ENCODE measurements around the gene RNF214.

Gene RNF214

DNA sequence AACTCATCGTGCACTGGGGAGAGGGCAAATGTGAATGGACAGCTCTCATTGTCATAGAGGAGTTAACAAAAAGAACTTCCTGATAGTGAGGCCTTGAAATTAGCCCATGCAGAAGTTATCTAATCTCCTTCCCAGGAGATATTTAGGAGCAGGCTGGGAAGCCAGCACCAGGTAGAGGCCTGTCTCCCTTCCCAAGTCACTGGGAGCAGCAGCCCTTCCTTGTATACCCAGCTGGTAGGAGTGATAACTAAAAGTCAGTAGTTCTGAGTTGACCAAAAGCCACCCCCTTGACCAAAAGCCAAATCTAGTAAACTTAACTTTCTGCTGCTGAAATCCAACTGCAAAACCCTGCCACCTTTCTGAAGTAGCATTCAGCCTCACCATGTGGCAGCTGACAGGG lies 57.3 kb downstream of the RNF214 start:
- DNase-seq, result no peak

DNA sequence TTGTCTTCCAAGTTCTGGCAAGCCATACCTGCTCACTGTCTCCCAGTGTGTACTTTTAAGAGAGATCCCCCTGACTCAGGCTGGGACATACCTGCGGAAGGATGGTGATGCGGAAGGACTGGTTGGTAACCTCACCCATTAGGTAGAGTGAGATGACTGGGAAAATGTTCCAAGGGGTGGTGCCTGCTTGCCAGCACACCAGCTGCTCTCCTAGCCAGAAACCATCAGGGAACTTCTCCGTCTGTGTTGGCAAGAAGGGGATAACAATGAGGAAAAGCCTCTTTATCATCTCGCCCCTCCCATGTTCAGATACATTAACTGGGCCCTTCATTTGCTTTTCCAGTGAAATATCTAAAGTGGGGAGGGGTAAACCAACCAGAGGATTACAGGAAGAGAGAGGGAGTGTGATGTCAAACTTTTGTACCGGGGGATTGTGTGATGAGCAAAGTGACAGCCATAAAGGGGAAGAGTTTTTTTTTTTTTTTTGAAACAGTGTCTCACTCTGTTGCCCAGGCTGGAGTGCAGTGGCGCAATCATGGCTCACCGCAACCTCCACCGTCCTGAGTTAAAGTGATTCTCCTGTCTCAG lies 58.4 kb downstream of the RNF214 start, which contains the start of gene BACE1-AS:
TSS of gene BACE1-AS (plus strand) at position 538 of the 588 bp plus-strand sequence.
- DNase-seq, result no peak

DNA sequence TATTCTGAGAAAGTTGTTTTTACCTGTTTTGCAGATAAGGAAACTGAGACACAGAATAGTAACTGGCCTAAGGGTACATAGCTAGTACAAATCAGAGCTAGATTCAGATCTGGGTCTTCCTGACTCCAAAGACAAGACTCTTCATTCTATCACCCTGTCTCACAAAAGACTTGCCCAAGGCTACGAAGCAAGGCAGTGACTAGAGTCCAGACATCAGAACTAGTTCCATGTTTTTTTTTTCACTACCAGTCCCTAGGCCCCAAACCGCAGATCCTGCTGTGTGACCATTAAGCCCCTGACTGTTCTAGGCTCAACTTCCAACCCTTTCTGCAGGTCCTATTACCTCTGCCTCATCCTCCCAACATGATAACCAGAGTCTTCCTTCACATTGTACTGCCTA lies 60.1 kb downstream of the RNF214 start:
- no peak for DNase-seq

DNA sequence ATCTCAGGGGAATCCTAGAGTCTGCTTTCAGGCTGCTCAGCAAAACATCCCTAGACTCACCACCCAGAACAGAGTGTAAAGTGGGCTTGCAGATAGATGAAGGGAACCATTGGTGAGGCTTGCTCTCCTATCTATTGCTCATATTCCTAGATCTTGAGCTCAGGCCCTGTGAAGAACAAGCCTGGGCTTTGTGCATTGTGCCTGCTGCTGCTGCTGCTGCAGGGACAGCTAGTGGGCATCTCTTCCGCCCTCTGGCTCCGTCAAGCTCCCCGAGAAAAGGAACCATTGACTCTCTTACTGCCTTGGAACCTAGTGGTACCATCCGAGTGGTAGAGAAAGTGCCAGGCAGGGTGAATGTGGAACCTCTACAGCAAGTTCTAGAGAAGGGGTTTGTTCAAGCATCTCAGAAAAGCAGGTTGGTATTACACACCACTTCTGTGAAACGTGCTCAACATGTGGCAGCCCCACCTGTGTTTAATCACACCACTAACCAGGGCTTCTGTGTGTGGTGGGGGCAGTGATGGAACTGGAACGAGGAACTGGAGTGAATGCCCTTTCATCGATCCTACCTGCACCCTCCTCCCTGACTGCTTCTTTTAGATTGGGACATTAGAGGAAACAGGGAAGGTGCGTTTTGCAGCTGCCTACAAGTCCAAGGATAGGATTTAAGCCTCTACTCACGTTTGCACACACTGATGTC lies 63.1 kb downstream of the RNF214 start:
- no peak for DNase-seq

DNA sequence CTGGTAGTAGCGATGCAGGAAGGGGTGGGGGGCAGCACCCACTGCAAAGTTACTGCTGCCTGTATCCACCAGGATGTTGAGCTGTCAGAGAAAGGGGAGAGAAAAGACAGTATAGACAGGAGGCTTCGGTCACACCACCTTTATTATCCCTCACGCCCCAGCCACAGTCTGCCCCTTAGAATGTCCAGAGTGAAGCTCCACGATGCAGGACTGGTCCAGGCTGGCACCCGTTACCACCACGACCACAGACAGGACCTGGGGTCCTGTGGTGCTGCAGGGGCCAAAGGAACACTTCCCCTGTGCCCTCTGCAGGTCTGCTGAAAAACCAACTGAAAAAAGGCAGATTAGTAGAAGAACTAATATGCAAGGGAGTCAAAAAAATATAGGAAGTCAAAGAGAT lies 64.4 kb downstream of the RNF214 start:
- no peak for DNase-seq

DNA sequence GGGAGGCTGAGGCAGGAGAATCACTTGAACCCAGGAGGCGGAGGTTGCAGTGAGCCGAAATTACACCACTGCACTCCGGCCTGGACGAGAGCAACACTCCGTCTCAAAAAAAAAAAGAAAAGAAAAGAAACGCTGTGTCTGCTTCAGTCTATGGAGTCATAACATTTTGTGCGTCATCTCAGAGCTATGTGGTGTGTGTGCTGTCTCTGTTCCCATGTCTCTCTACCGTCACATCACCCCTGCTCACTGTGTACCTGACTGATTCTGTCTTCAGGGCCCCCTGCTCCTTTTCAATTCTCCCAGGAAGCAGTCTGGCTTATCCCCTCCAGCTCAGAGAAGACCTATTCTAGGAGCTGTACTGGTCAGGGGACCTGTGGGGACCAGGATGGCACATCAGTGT lies 65.7 kb downstream of the RNF214 start:
- no peak for DNase-seq

DNA sequence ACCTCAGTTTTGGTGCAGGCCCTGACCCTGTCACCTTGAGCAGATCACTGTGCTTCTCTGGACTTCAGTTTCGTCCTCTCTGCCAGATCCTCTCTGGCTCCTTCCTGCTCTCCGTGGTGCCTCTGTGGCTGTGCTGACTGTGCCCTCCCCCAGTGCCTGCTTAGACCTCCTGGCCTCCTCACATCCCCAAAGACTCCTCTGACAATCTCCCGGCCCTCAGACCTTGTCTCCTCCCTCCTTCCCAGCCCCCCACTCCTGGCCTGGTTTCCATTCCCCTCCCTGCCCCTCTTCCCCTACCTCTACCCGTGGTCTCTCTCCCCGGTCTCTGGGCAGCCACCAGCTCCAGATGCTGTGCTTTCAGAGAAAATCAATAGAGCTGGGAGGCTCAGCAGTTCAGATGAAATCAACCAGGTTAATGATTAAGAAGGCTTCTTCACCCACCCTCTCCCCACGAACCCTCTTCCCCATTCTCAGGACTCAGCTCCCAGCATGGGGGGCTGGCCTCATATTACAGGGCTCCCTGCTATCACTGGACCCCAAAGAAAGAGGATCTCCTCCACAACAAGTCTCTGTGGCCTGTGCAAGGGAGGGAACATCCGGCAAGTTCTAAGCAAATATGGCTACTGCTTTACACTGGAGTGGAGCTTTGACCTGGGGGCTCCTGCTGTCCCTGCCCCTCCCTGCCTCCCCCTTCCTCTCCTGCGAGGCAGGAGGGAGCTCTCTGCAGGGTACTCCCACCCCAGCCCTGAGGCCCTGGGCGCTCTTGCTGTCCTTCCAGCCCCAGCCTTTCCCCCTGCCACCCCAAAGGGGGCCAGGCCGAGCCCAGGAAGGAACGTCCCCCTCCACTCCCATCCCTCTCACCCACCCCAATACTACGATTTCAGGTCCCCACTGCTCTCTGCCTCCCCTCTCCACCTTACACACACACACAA lies 67.1 kb downstream of the RNF214 start:
- DNase-seq, result no peak

DNA sequence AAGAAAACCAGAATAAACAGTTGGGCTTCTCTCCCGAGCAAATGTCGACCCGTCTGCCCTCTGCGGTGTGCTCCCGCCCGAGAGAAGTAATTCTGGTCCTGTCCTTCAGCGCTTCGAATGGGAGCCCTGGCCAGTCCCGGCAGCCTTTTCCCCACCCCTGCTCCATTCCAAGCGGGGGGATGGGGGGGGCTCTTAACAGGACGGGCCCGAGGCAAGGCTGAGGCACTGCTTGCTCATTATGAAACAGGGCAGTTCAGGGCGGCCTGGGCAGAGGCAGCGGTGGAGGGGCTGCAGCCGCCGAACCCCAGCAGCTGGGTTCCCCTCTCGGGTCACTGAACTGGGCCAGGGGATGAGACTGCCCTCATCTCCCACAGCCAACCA lies 67.8 kb downstream of the RNF214 start:
- no peak for DNase-seq

DNA sequence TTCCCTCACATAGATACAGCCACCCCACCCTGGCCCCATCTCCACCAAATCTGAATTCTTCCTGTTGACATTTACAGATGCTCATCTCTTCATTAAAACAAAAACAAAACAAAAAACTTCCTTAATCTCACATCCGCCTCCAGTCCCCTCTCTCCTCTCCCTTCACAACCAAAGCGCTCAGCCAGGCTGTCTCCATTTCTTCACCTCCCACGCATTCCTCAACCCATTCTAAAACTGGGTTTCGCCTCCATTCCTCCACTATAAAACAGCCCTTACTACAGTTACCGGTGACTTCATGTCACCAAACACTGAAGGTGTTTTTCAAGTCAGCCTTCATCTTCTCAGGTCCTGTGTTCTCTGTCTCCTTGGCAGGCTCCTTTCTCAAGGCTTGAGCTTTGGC lies 68.3 kb downstream of the RNF214 start:
- no peak for DNase-seq

DNA sequence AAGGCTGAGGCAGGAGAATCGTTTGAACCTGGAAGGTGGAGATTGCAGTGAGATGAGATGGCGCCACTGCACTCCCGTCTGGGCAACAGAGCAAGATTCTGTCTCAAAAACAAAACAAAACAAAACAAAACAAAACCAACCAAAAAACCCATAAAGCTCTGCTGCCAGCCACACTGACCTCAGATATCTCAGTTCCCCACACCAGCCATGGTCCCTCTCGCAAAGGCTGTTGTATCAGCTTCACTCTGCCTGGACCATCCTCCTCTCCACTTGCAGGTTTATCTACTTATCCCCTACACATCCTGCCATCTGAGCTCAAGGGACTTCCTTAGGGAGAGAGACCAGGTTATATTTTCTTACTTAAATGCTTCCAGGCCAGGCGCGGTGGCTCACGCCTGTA lies 69.8 kb downstream of the RNF214 start:
- DNase-seq, result no peak

DNA sequence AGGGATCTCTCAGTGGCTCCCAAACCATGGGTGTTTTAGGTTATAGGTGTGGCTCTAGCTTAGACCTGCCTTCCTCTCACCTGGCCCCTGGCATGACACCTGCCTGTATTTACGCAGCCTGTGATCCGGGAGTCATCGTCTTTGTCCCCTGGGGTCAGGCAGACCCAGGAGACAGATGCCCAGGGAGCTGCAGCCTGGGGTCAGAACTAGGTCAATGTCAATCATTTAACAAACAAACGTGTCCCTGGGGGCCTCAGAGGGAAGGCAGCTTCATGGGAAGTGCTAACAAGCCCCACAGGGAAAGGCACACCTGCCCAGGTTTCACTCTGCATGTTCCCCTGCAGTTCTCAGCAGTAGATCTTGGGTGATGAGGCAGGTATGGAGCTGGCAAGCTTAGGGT lies 70.6 kb downstream of the RNF214 start:
- no peak for DNase-seq

DNA sequence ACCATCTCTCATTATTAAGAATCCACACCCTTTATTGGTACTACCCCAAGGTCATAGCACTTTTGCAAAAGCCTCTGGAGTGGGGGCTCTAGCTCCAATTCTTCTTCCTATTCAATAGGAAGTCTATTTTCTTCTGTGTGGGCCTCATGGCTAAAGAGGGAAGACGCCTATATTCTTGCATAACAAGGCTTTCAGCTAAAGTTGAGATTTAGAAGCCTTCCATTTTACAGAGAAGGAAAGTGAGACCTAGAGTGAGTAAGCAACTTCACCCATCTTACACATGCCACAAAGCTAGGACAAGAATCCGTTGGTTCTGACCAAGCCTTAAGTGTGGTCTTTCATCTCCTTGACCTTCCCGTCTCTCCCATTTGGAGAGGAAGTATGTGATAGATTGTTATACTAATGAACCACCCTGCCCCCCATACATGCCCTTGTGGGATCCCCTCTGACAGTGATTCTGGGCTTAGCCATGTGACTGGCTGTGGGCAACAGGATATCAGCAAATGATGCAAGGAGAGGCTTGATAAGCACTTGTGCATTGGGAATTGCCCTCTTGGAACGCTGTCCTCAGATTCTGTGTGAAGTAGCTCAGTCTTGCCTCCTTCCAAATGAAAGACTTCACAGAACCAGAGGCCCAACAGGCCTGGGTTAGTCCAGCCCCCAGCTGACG lies 71.3 kb downstream of the RNF214 start:
- DNase-seq, result no peak

DNA sequence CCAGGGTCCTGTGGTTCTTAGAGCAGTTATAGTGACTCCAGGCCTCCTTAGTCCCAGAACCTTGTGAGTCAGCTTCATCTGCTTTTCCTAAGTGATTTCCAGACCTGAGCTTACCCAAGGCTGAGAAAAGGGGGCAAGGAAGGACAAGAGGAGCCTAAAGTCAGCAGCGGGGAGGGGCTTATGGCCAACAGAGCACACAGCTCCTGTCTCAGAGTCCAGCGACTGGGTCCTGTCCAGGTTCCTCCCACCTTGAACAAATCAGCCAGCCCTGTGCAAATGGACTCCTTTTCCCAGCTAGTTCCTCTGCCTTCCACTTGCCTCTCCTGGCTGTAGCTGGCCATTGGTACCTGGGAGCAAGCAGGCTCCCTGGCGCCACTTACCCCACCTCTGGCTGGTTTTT lies 72.7 kb downstream of the RNF214 start:
- DNase-seq, result no peak

DNA sequence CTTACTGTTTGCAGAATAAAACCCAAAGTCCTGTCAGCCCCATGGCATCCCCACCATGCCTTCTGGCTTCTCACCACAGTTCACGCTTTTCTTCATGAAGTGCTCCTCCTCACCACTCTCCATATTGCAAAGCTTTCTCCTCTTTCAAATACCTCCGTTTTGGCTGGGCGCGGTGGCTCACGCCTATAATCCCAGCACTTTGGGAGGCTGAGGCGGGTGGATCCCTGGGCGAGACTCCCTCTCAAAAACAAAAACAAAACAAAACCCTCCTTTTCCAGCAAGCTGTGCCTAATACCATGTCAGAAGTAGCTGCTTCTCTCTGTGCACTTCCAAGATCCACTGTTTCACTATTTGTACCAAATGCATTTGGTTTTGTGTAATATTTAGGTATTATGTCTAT lies 76.8 kb downstream of the RNF214 start:
- DNase-seq, result no peak

DNA sequence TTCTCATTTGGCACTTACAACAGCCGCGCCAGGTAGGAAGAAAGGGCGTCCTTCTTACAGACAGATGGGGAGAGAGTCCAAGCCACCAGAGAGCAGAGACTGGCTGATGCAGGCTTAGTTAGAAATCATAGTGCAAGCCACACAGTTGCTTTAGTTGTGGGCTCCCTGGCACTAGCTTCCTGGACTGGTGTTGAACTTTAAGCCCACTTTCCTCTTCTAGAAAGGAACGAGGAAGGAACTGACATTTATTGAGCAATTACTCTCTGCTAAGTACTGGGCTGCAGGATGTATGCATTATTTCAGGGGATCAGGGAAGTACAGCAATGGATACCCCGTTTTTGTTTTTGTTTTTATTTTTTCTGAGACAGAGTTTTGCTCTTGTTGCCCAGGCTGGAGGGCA lies 80.6 kb downstream of the RNF214 start:
- no peak for DNase-seq

DNA sequence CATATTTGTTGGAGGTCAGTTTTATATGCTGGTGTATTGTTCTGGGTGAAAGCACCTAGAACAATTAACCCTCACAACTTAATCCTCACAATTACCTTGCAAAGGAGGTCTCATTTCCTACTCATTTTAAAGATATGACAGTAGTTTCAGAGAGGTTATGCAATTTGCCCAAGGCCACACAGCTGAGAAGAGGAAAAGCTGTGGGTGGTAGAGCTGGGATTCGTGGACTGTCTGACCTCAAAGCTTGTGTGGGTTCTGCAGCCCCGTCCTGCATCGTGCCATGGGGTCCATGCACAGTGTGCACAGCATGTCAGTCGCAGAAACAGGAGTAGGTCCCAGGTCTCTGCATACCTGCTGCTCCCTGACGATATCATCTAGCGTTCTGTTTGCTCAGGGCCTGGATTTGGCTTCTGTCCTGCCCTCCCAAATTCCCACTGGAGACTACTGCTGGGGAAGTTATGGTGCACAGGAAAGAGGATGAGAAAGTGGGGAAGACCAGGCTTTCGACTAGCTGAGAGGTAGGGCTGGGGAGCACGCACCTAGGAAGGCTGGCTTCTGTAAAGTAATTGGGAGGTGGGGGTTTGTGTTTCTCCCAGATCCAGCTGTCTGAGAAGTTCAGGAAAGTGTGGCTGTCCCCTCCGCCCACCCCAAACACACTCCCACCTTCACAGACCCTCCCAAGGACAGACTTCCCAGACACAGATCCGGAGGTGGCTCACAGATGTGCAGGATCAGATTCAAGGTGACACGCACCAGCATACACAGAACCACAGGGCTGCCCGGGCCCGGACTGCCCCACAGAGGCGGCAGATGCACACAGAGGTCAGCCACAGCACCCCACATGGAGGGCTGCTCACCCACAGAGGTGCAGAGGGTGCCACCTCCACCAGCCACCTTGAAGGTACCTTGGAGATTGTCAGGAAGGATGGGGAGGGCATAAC lies 81.6 kb downstream of the RNF214 start:
- DNase-seq, result no peak

DNA sequence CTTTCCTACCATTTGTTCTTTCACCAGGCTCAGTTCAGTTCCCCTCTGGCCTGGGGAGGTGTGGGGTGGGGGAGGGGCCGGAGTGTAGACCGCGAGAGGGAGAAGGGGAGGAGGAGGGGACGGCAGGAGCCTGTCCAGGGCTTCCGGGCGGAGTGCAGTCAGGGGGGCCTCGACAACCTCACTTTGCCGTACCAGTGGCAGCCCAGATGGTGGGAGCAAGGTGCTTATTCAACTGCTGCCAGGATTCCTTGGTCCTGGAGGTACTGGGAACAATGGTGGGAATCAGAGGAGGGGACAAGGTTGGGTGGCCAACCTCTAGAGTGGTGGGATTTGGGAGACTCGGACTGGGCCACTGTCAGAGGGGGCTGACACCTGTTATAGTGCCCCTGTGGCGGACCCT lies 82.4 kb downstream of the RNF214 start:
- no peak for DNase-seq

DNA sequence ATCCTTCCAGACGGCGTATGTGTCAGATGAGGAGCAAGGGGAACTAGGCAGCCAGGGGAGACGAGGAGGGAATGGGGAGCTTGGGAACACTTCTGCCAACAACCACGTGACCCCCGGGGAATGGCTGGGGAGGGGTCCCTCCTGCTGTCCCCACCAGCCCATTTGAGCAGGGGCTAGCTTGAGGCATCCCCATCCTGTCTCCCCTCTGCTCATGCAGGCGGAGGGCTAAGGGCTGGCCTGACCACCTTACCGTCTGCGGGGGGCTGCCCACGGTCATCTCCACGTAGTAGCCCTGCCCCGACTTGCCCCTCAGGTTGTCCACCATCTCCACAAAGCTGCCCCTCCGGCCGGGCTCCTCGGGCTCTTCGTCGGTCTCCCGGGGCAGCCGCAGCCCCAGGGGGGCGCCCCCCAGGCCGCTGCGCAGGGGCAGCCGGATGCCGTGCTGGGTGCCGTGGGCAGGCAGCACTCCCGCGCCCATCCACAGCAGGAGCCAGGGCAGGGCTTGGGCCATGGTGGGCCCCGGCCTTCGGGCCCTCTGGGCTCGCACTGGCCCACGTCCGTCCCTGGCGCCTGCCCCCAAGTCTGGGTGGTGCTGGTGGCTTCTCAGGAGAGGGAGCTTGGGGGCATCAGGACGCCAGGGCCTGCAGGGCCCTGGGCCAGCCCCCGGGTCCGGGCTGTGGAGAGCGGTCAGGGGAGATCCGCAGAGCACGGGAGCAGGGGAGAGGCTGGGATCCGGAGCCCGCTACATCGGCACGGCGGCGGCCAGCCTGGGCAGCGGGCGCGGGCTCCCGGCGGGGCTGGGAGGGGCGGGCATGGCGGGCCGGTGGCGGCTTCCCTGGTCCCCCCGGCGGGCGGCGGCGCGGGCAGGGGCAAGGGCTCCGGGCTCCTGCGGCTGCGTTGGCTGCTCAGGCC lies 83.1 kb downstream of the RNF214 start:
- DNase-seq, result no peak

DNA sequence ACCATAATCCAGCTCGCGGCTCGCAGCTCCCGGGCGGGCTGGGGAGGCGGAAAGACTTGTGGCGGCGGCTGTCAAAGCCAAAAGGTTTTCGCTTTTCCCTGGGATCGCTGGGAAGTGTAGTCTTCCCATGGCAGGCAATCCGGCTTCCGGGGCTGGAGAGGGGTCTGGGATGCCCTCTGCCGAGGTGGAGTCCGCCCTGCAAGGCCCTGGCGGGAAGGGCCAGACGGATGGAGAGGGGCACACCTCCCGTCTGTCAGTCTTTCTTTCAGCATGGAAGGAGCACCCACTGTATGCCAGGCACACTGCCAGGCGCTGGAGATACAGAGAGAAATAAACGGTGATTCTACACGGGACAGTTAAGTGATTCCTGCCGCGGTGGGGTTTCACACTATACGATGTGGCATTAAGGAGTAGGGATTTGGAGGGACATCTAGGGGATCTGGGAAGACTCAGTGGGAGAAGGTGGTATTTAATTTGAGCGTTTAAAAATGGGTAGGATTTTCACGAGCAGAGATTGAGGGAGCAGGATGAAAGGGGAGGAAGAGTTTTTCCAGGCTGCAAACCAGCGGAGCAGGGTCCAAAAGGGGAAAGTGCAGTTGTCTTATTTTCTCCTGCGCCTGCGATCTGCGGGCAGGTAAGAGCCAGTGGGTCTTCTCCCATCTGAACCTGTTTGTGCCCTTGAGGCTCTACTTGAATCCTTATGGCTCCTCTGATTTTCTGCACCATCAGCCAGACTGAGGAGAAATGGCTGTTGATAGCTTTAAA lies 83.9 kb downstream of the RNF214 start, which contains the start of gene BACE1:
TSS of gene BACE1 (minus strand) at position 60 of the 765 bp plus-strand sequence. CDS start 461 bp downstream, outside the sequence.
- peak; percentile 83 for DNase-seq

DNA sequence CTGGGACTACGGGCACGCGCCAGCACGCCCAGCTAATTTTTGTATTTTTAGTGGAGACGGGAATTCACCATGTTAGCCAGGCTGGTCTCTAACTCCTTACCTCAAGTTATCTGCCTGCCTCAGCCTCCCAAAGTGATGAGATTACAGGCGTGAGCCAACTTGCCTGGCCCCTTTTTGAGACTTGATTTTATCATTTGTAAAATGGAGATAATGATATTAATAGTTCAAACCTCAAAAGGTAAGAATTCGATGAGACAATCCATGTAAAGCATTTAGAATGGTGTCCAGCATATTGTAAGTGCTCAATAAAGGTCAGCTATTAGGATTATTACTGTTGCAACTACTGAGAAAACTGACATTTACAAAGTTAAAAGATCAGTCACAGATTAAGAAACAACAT lies 86.3 kb downstream of the RNF214 start:
- no peak for DNase-seq
